PC-3 (cell line): ENCODE results near the gene SPDYE6. TPM values are rescaled to one million over a fixed set of nuclear protein-coding genes. Genes with fewer than 3 reads are reported as not detected.

Experiments
- ATAC-seq: fragments of 200-7000 bp; cut with Tn5 transposase; 2 replicates; pipeline ENCODE4 v1.9.1; 2020; ENCODE audit warnings: mild to moderate bottlenecking, moderate library complexity
- BruUV-seq: library from RNA; stranded (reverse); fragments of 400-500 nt; replicated peaks from 2 replicates; lab custom pipeline; 2021; lab: Mats Ljungman, UMichigan
- CTCF ChIA-PET: fragments of 300-600 bp; sonication (Branson Sonifier 250); formaldehyde crosslinking; loops from one replicate; lab custom pipeline; 2022; ENCODE audit warnings: antibody characterized with exemption; lab: Charles Lee
- POLR2A ChIA-PET: fragments of 300-600 bp; sonication (Branson Sonifier 250); formaldehyde crosslinking; loops from one replicate; lab custom pipeline; 2022; ENCODE audit warnings: antibody characterized with exemption; ENCODE audit not compliant: unreplicated experiment; lab: Charles Lee
- DNase-seq: peaks from one replicate; pipeline ENCODE4 v3.0.0-alpha.2; 2015
- H2AFZ ChIP-seq: fragments of 300-600 bp; sonication (generic); 2 replicates; pipeline ENCODE4 v1.6.0; 2016; ENCODE audit warnings: antibody characterized with exemption, low read length
- H3F3A ChIP-seq: fragments of 300-600 bp; sonication (generic); one replicate; pipeline ENCODE4 v1.6.0; 2017; ENCODE audit warnings: antibody characterized with exemption, low read length, control low read depth, mild to moderate bottlenecking; ENCODE audit not compliant: unreplicated experiment
- H3K27ac ChIP-seq: fragments of 300-600 bp; sonication (generic); 2 replicates; pipeline ENCODE4 v1.5.1; 2016; ENCODE audit warnings: mild to moderate bottlenecking, low read length
- H3K27me3 ChIP-seq: fragments of 300-600 bp; sonication (generic); 2 replicates; pipeline ENCODE4 v1.6.1; 2016; ENCODE audit warnings: low read length, mixed read lengths
- H3K36me3 ChIP-seq: fragments of 300-600 bp; sonication (generic); 2 replicates; pipeline ENCODE4 v1.6.1; 2016; ENCODE audit warnings: low read depth, mixed run types, low read length, mixed read lengths
- H3K4me1 ChIP-seq: fragments of 300-600 bp; sonication (generic); 2 replicates; pipeline ENCODE4 v1.5.1; 2016; ENCODE audit warnings: low read length; ENCODE audit not compliant: insufficient read depth
- H3K4me2 ChIP-seq: fragments of 300-600 bp; sonication (generic); 2 replicates; pipeline ENCODE4 v1.6.0; 2016; ENCODE audit warnings: low read length
- H3K4me3 ChIP-seq: fragments of 300-600 bp; sonication (generic); 2 replicates; pipeline ENCODE4 v1.5.1; 2016; ENCODE audit warnings: mild to moderate bottlenecking, low read length, mixed read lengths
- H3K79me2 ChIP-seq: fragments of 300-600 bp; sonication (generic); 2 replicates; pipeline ENCODE4 v1.6.1; 2017; ENCODE audit warnings: low read length, mixed read lengths
- H3K9ac ChIP-seq: fragments of 300-600 bp; sonication (generic); 2 replicates; pipeline ENCODE4 v1.6.0; 2016; ENCODE audit warnings: mild to moderate bottlenecking, low read length
- H3K9me2 ChIP-seq: fragments of 300-600 bp; sonication (generic); replicated peaks from 2 replicates; pipeline ENCODE4 v1.6.1; 2016; ENCODE audit warnings: mixed run types, low read length, mixed read lengths
- H3K9me3 ChIP-seq: fragments of 300-600 bp; sonication (generic); 2 replicates; pipeline ENCODE4 v1.6.1; 2016; ENCODE audit warnings: low read length, mixed read lengths
- H4K20me1 ChIP-seq: fragments of 300-600 bp; sonication (generic); 2 replicates; pipeline ENCODE4 v1.6.1; 2016; ENCODE audit warnings: low read length, mixed read lengths
- CTCF ChIP-seq: fragments of 300-600 bp; sonication (generic); conservative IDR thresholded peaks from 2 replicates; pipeline ENCODE4 v1.5.1; 2017; ENCODE audit warnings: antibody characterized with exemption, low read depth, mild to moderate bottlenecking, low read length
- EZH2 ChIP-seq: fragments of 300-600 bp; sonication (generic); IDR thresholded peaks from one replicate; pipeline ENCODE4 v1.6.1; 2017; ENCODE audit warnings: antibody characterized with exemption, mild to moderate bottlenecking, low read length; ENCODE audit not compliant: unreplicated experiment
- EZH2phosphoT487 ChIP-seq: fragments of 300-600 bp; sonication (generic); IDR thresholded peaks from 2 replicates; pipeline ENCODE4 v1.6.1; 2018; ENCODE audit warnings: mild to moderate bottlenecking, antibody characterized with exemption, low read length, borderline replicate concordance
- intact Hi-C: fragments of 100-400 bp; cut with micrococcal nuclease; formaldehyde crosslinking; loops from 2 replicates; pipeline ENCODE4 v1.9.0; 2023
- total RNA-seq: library from RNA; depleted of rRNA; stranded (reverse); fragments of >200 nt; gene quantifications from 2 replicates; pipeline ENCODE4 v1.2.3, GENCODE V29; 2014

The SPDYE6 gene
- total RNA-seq, 1 experiment from 2014 or later = not detected

- TF ChIP-seq CTCF = no peak
- TF ChIP-seq EZH2phosphoT487 = no peak
- no peak for TF ChIP-seq EZH2
- no peaks in the 10 kb centered on the region for H3K9me2 ChIP-seq
- H3K36me3 ChIP-seq = no peaks in the 10 kb centered on the region
- H3K4me3 ChIP-seq = no peak overlapping the region
- ChIA-PET CTCF (no interaction called here), POLR2A (no interaction called here)
- H3K9me3 ChIP-seq = no peaks in the 10 kb centered on the region
- no TSS peak for BruUV-seq
- no peak overlapping the region for H3K4me2 ChIP-seq
- no peak for DNase-seq
- H3F3A ChIP-seq = no peaks in the 10 kb centered on the region
- no peak for ATAC-seq
- intact Hi-C loops = no loop called here
- H3K27me3 ChIP-seq = no peaks in the 10 kb centered on the region
- H3K4me1 ChIP-seq = peaks cover 14% of the 10 kb centered on the region
- no peaks in the 10 kb centered on the region for H3K79me2 ChIP-seq
- H4K20me1 ChIP-seq = no peaks in the 10 kb centered on the region
- H3K27ac ChIP-seq = no peak overlapping the region
- no peak overlapping the region for H2AFZ ChIP-seq
- H3K9ac ChIP-seq = no peak overlapping the region
These were observed 50.6 kb downstream of the SPDYE6 start for GRCh38 chr7:102305414-102306268.

GRCh38 chr7:102304668-102305067 is 51.6 kb downstream of the SPDYE6 start:
- ChIA-PET POLR2A (no interaction called here), CTCF (no interaction called here)
- intact Hi-C loops = no loop called here
- ATAC-seq (no peak), DNase-seq (no peak)
- H3K36me3 ChIP-seq = no peaks in the 10 kb centered on the region
- H2AFZ ChIP-seq = no peak overlapping the region
- no peaks in the 10 kb centered on the region for H3K9me3 ChIP-seq
- no TSS peak for BruUV-seq
- no peaks in the 10 kb centered on the region for H3K79me2 ChIP-seq
- H3F3A ChIP-seq = no peaks in the 10 kb centered on the region
- TF ChIP-seq EZH2 = no peak
- no peak for TF ChIP-seq CTCF
- TF ChIP-seq EZH2phosphoT487 = no peak
- no peaks in the 10 kb centered on the region for H4K20me1 ChIP-seq
- H3K9ac ChIP-seq = no peak overlapping the region
- H3K4me1 ChIP-seq = peaks cover 14% of the 10 kb centered on the region
- H3K27me3 ChIP-seq = no peaks in the 10 kb centered on the region
- H3K27ac ChIP-seq = no peak overlapping the region
- H3K4me2 ChIP-seq = no peak overlapping the region
- no peak overlapping the region for H3K4me3 ChIP-seq
- no peaks in the 10 kb centered on the region for H3K9me2 ChIP-seq
